A549 (cell line): ENCODE measurements around the gene BRMS1. TPM values are rescaled to one million over a fixed set of nuclear protein-coding genes. Genes with fewer than 3 reads are reported as not detected.
"Not testable (repeated sequence)": the region's sequence is repeated elsewhere in the genome, so short reads cannot be mapped to it uniquely, and the experiment has no call there.

Experiments used
- ATAC-seq, 2 experiments: fragments of 200-7000 bp in 1 of 2; fragments of >200 bp in 1 of 2; cut with Nextera tagmentation in 1 of 2; cut with Tn5 transposase in 1 of 2; 3 replicates each; pipeline versions ENCODE4 v1.8.0 to v1.9.1; 2018 to 2020; ENCODE audit warnings: mild to moderate bottlenecking in 1 of 2, moderate library complexity in 1 of 2
- CTCF ChIA-PET: fragments of 300-600 bp; sonication (Branson Sonifier 250); formaldehyde crosslinking; extraction: SDS; loops from one replicate; lab custom pipeline; 2021; ENCODE audit warnings: antibody characterized with exemption, inconsistent platforms; lab: Yijun Ruan, JAX
- POLR2A ChIA-PET: fragments of 350-600 bp; formaldehyde crosslinking; extraction: SDS; loops from one replicate; lab custom pipeline; 2021; ENCODE audit warnings: antibody characterized with exemption, inconsistent platforms; lab: Yijun Ruan, JAX
- DNase-seq, 2 experiments: peaks; one replicate each; pipeline versions ENCODE4 v3.0.0 to v3.0.0-alpha.2; 2011 to 2016; ENCODE audit warnings: low read depth in 1 of 2, low spot score in 1 of 2
- FAIRE-seq: peaks from 2 replicates; lab custom pipeline; 2011; peaks lifted over from hg19 to GRCh38; lab: Jason Lieb, UNC
- H3K27ac ChIP-seq, 2 experiments: fragments of >200 bp; sonication (Bioruptor Twin); formaldehyde crosslinking; 3 replicates each; pipeline ENCODE4 v1.5.1; 2016 to 2017
- H3K4me1 ChIP-seq: fragments of >200 bp; sonication (Bioruptor Twin); formaldehyde crosslinking; 3 replicates; pipeline ENCODE4 v1.6.1; 2016
- H3K4me2 ChIP-seq: fragments of >200 bp; sonication (Bioruptor Twin); formaldehyde crosslinking; 3 replicates; pipeline ENCODE4 v1.6.1; 2016
- H3K4me3 ChIP-seq: fragments of >200 bp; sonication (Bioruptor Twin); formaldehyde crosslinking; 3 replicates; pipeline ENCODE4 v1.5.1; 2016
- H3K9me3 ChIP-seq: fragments of >200 bp; sonication (Bioruptor Twin); formaldehyde crosslinking; 3 replicates; pipeline ENCODE4 v1.6.1; 2016
- BCL3 ChIP-seq: fragments of >200 bp; sonication (Bioruptor Twin); formaldehyde crosslinking; IDR thresholded peaks from 3 replicates; pipeline ENCODE4 v1.6.1; 2016
- ELK1 ChIP-seq: fragments of 150-350 bp; IDR thresholded peaks from 2 replicates; pipeline ENCODE4 v1.6.1; 2014; ENCODE audit warnings: low read depth, mild to moderate bottlenecking, low read length
- ESRRA ChIP-seq: fragments of 150-350 bp; IDR thresholded peaks from 2 replicates; pipeline ENCODE4 v1.6.1; 2014; ENCODE audit warnings: mild to moderate bottlenecking, low read length, borderline replicate concordance
- GATA3 ChIP-seq: IDR thresholded peaks from 2 replicates; pipeline ENCODE4 v1.6.1; 2012; ENCODE audit warnings: borderline replicate concordance
- HEYL ChIP-seq: fragments of 250-450 bp; sonication (Bioruptor Pico); IDR thresholded peaks from 2 replicates; pipeline ENCODE4 v1.8.0; 2021; ENCODE audit warnings: mild to moderate bottlenecking, moderate library complexity
- HOXB13 ChIP-seq: fragments of 250-450 bp; sonication (Bioruptor Pico); IDR thresholded peaks from 2 replicates; pipeline ENCODE4 v1.5.0; 2020; ENCODE audit warnings: low read depth, mild to moderate bottlenecking, moderate library complexity
- JUN ChIP-seq, 2 experiments: fragments of >200 bp; sonication (Bioruptor Twin); formaldehyde crosslinking; IDR thresholded peaks; 2 replicates in 1 of 2; 3 replicates in 1 of 2; pipeline ENCODE4 v1.6.1; 2016 to 2017
- JUNB ChIP-seq: fragments of >200 bp; sonication (Bioruptor Twin); formaldehyde crosslinking; IDR thresholded peaks from 2 replicates; pipeline ENCODE4 v1.6.1; 2016
- KDM5A ChIP-seq: fragments of 200-600 bp; sonication (generic); IDR thresholded peaks from 2 replicates; pipeline ENCODE4 v1.6.1; 2016; ENCODE audit warnings: antibody characterized with exemption, mild to moderate bottlenecking
- MAFK ChIP-seq: fragments of 450-650 bp; IDR thresholded peaks from 2 replicates; pipeline ENCODE4 v1.6.1; 2014; ENCODE audit not compliant: partially characterized antibody
- MAX ChIP-seq: IDR thresholded peaks from 2 replicates; pipeline ENCODE4 v1.6.1; 2012
- MAZ ChIP-seq: fragments of 150-350 bp; IDR thresholded peaks from 2 replicates; pipeline ENCODE4 v1.6.1; 2014; ENCODE audit warnings: antibody characterized with exemption, low read depth, low read length, borderline replicate concordance
- MYC ChIP-seq: IDR thresholded peaks from 2 replicates; pipeline ENCODE4 v1.6.1; 2012; ENCODE audit warnings: mild to moderate bottlenecking, inconsistent platforms, low read length, improper control_type of control experiment, borderline replicate concordance
- NPAS2 ChIP-seq: fragments of 250-450 bp; sonication (Bioruptor Pico); IDR thresholded peaks from 2 replicates; pipeline ENCODE4 v1.8.0; 2022; ENCODE audit warnings: mild to moderate bottlenecking, moderate library complexity, borderline replicate concordance
- PBX3 ChIP-seq: IDR thresholded peaks from 2 replicates; pipeline ENCODE4 v1.6.1; 2012
- POLR2A ChIP-seq: IDR thresholded peaks from 2 replicates; pipeline ENCODE4 v1.6.1; 2012; ENCODE audit warnings: mild to moderate bottlenecking, low read length
- RAD21 ChIP-seq, 2 experiments: fragments of >200 bp in 1 of 2; sonication (Bioruptor Twin) in 1 of 2; formaldehyde crosslinking in 1 of 2; IDR thresholded peaks in 1 of 2; conservative IDR thresholded peaks in 1 of 2; 2 replicates in 1 of 2; 3 replicates in 1 of 2; pipeline ENCODE4 v1.6.1; 2012 to 2018; ENCODE audit warnings: inconsistent platforms in 1 of 2
- RARB ChIP-seq: fragments of 250-450 bp; sonication (Bioruptor Pico); IDR thresholded peaks from 2 replicates; pipeline ENCODE4 v1.8.0; 2021; ENCODE audit warnings: mild to moderate bottlenecking, moderate library complexity
- RFX5 ChIP-seq: fragments of 450-650 bp; IDR thresholded peaks from 2 replicates; pipeline ENCODE4 v1.7.1; 2014; ENCODE audit warnings: antibody characterized with exemption, mild to moderate bottlenecking, moderate library complexity
- RNF2 ChIP-seq: fragments of 200-600 bp; sonication (generic); IDR thresholded peaks from 2 replicates; pipeline ENCODE4 v1.6.1; 2016; ENCODE audit warnings: low read depth, mild to moderate bottlenecking, antibody characterized with exemption, moderate library complexity, borderline replicate concordance
- USF2 ChIP-seq: fragments of 450-650 bp; IDR thresholded peaks from 2 replicates; pipeline ENCODE4 v1.6.1; 2014; ENCODE audit warnings: antibody characterized with exemption
- ZNF302 ChIP-seq: fragments of 250-450 bp; sonication (Bioruptor Pico); IDR thresholded peaks from 2 replicates; pipeline ENCODE4 v1.9.0; 2021; ENCODE audit warnings: inconsistent platforms, mild to moderate bottlenecking, moderate library complexity
- WGBS: methylation state at CpG from one replicate; pipeline ENCODE4 v1.1.6; 2017; ENCODE audit errors: missing lambda C conversion rate; 5-methylcytosine and 5-hydroxymethylcytosine counted together
- polyA plus RNA-seq, 4 experiments: library from polyadenylated mRNA; depleted of rRNA in 3 of 4; stranded (reverse); fragments of >200 nt; fragmentation: RNase III in 1 of 4; extraction: RNeasy Plus Mini Kit Qiagen cat#74134 plus additional on column Dnase treatment in 1 of 4; gene quantifications; 2 replicates in 3 of 4; 3 replicates in 1 of 4; pipeline ENCODE4 v1.2.3, GENCODE V29; 2011 to 2017

The BRMS1 gene
- polyA plus RNA-seq, 2 of the 4 experiments (the other 2 are of a cell fraction), result 56.2 to 90.8 TPM

- TF ChIP-seq PBX3 (no peak), NPAS2 (CRISPR knock-in tag) (no peak)
- TF ChIP-seq, all 56 proteins: peak for 0
Observed at GRCh38 chr11:66323684-66324083, 21.2 kb downstream of the BRMS1 start (continued).

- DNase-seq (no peak), FAIRE-seq (no peak), ATAC-seq (no peak)
- ChIA-PET CTCF (interaction anchor here (1.4 to 2.0 kb wide), 3 partner anchors 10 to 66 kb away, joined by 4 to 12 read pairs (median 6); no protein-coding TSS in a partner anchor), POLR2A (no interaction called here)
- Histone ChIP-seq H3K9me3 (no peaks in the 10 kb centered on the region), H3K4me3 (no peak overlapping the region), H3K27ac (no peak overlapping the region), H3K4me2 (no peak overlapping the region), H3K4me1 (peaks cover 40% of the 10 kb centered on the region)
- 89% methylated on average over 8 of the region's 11 CpGs for WGBS
- TF ChIP-seq MAFK (no peak), ELK1 (no peak), POLR2A (no peak), ESRRA (no peak), MAZ (no peak), RARB (CRISPR knock-in tag) (no peak), JUNB (no peak), GATA3 (no peak), KDM5A (no peak)
Observed at GRCh38 chr11:66322732-66323427, 22.0 kb downstream of the BRMS1 start.

- no peaks in the 10 kb centered on the region for H3K9me3 ChIP-seq
- WGBS, result 90% methylated on average over 4 of the region's 4 CpGs
- no peak for DNase-seq
- H3K4me1 ChIP-seq, result peaks cover 33% of the 10 kb centered on the region
- TF ChIP-seq RAD21 (conservative IDR thresholded peaks at IDR 0.05 in 1 of 2, IDR thresholded peaks at IDR 0.05 in 1 of 2), result no peak
- TF ChIP-seq MAZ, result no peak
- no peak for TF ChIP-seq MYC
- no peak for TF ChIP-seq POLR2A
- TF ChIP-seq HEYL, result no peak
- no peak for TF ChIP-seq JUN (IDR thresholded peaks at IDR 0.05)
- TF ChIP-seq RFX5, result no peak
- TF ChIP-seq MAX, result no peak
- no peak for TF ChIP-seq BCL3
- TF ChIP-seq RNF2, result no peak
- no peak for TF ChIP-seq NPAS2 (CRISPR knock-in tag)
- TF ChIP-seq USF2, result no peak
- TF ChIP-seq HOXB13, result no peak
- TF ChIP-seq ZNF302 (CRISPR knock-in tag), result no peak
- no peak for TF ChIP-seq GATA3
- H3K27ac ChIP-seq, result no peak overlapping the region
- POLR2A ChIA-PET, result interaction anchor here (1.1 kb wide), 1 partner anchor 9 kb away, joined by 4 read pairs; no protein-coding TSS in a partner anchor
- CTCF ChIA-PET, result interaction anchor here (0.6 to 2.0 kb wide), 6 partner anchors 9 to 67 kb away, joined by 4 to 12 read pairs (median 5); partner anchors contain the start of gene RIN1
- no peak overlapping the region for H3K4me3 ChIP-seq
- no peak for FAIRE-seq
- no peak overlapping the region for H3K4me2 ChIP-seq
- no peak for ATAC-seq
Observed at GRCh38 chr11:66321606-66322005, 23.3 kb downstream of the BRMS1 start.

GRCh38 chr11:66320748-66321147 lies 24.2 kb downstream of the BRMS1 start:
- FAIRE-seq, H3K9me3 ChIP-seq, DNase-seq, H3K27ac ChIP-seq, POLR2A ChIA-PET, H3K4me2 ChIP-seq, H3K4me3 ChIP-seq, ATAC-seq: not testable (repeated sequence)
- peaks cover 25% of the 10 kb centered on the region for H3K4me1 ChIP-seq
- CTCF ChIA-PET, result interaction anchor here (1.4 kb wide), 1 partner anchor 9 kb away, joined by 3 read pairs; no protein-coding TSS in a partner anchor
- WGBS, result 79% methylated on average over 6 of the region's 6 CpGs

- H3K4me3 ChIP-seq, FAIRE-seq, POLR2A ChIA-PET, ATAC-seq, H3K4me2 ChIP-seq, DNase-seq, H3K9me3 ChIP-seq, H3K27ac ChIP-seq: not testable (repeated sequence)
- CTCF ChIA-PET, result interaction anchor here (1.4 to 12.2 kb wide), 2 partner anchors 9 to 12 kb away, joined by 3 to 247 read pairs; partner anchors contain the start of gene RIN1
- peaks cover 25% of the 10 kb centered on the region for H3K4me1 ChIP-seq
- 83% methylated on average over 2 of the region's 2 CpGs for WGBS
Observed at GRCh38 chr11:66320289-66320688, 24.6 kb downstream of the BRMS1 start.
